ENCODE measurements around the gene PBX4.

The PBX4 gene

DNA sequence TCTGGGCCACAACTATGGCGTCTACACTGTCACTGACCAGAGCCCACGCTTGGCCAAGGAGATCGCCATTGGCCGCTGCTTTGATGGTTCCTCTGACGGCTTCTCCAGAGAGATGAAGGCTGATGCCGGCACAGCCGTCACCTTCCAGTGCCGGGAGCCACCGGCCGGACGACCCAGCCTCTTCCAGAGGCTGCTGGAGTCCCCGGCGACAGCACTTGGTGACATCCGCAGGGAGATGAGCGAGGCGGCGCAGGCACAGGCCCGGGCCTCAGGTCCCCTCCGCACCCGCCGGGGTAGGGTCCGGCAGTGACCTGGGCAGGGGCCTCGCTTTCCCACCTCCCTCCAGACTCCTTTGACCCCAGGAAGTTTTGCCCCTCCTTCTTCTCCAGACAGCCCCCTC lies 72.8 kb downstream of the PBX4 start:
- no peak for DNase-seq (ENCODE audit: low spot score)
- TF ChIP-seq CTCF (IDR thresholded peaks at IDR 0.05; ENCODE audit: extremely low read depth, missing control alignments), result no peak

DNA sequence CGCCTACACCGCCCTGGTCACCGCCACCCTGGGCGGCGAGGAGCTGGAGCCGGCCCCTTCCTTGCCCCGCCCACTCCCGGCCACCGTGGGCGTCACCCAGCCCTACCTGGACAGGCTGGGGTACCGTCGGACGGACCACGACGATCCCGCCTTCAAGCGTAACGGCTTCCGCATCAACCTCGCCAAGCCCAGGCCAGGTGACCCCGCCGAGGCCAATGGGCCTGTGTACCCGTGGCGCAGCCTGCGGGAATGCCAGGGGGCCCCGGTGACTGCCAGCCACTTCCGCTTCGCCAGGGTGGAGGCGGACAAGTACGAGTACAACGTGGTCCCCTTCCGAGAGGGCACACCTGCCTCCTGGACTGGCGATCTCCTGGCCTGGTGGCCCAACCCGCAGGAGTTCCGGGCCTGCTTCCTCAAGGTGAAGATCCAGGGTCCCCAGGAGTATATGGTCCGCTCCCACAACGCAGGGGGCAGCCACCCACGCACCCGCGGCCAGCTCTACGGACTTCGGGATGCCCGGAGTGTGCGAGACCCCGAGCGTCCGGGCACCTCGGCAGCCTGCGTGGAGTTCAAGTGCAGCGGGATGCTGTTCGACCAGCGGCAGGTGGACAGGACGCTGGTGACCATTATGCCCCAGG lies 73.4 kb downstream of the PBX4 start:
- no peak for TF ChIP-seq CTCF (IDR thresholded peaks at IDR 0.05; ENCODE audit: extremely low read depth, missing control alignments)
- DNase-seq (ENCODE audit: low spot score), result no peak

DNA sequence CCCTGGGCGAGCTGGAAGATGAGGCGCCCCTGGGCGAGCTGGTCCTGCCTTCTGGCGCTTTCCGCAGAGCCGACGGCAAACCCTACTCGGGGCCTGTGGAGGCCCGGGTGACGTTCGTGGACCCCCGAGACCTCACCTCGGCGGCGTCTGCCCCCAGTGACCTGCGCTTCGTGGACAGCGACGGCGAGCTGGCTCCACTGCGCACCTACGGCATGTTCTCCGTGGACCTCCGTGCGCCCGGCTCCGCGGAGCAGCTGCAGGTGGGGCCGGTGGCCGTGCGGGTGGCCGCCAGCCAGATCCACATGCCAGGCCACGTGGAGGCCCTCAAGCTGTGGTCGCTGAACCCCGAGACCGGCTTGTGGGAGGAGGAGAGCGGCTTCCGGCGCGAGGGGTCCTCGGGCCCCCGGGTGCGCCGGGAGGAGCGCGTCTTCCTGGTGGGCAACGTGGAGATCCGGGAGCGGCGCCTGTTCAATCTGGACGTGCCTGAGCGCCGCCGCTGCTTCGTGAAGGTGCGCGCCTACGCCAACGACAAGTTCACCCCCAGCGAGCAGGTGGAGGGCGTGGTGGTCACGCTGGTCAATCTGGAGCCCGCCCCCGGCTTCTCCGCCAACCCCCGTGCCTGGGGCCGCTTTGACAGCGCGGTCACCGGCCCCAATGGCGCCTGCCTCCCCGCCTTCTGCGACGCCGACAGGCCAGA lies 74.1 kb downstream of the PBX4 start:
- no peak for DNase-seq (ENCODE audit: low spot score)
- no peak for TF ChIP-seq CTCF (IDR thresholded peaks at IDR 0.05; ENCODE audit: extremely low read depth, missing control alignments)

GRCh38 chr19:19543640-19544039 lies 74.8 kb downstream of the PBX4 start:
- DNase-seq (ENCODE audit: low spot score), result no peak
- no peak for TF ChIP-seq CTCF (IDR thresholded peaks at IDR 0.05; ENCODE audit: extremely low read depth, missing control alignments)

- no peak for DNase-seq (ENCODE audit: low spot score)
- TF ChIP-seq CTCF (IDR thresholded peaks at IDR 0.05; ENCODE audit: extremely low read depth, missing control alignments), result no peak
These were observed 75.4 kb downstream of the PBX4 start for GRCh38 chr19:19543101-19543500.

DNA sequence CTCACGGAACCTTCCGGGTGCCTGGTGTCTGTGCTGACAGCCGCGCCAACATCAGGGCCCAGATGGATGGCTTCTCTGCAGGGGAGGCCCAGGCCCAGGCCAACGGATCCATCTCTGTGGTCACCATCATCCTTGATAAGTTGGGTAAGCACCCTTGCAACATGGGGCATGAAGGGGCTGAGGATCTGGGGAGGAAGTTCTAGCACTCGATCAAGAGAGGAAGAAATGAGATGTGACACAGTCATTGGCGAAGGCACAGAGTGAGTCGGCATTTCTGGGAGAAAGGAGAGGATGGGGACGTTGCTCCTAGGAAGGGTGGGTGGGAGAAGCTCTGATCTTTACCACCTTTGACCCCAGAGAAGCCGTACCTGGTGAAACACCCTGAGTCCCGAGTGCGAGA lies 76.0 kb downstream of the PBX4 start:
- TF ChIP-seq CTCF (IDR thresholded peaks at IDR 0.05; ENCODE audit: extremely low read depth, missing control alignments), result no peak

DNA sequence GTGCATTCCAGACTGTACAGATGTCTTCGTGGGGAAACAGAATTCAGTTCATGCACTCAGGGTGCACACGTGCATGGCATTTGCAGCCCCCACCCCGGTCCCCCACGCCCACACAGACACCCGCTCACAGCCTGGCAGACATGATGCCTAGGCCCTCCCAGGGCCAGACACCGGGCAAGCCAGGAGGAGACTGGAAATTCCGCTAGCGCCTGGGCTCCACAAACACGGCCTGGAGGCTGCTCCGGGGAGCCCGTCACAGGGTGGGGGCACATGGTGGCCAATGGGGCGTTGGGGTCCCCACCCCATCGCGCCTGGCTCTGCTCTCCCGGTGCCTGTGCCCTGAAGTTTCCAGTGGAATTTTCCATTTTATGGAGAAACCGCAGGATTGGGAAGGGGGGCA lies 76.9 kb downstream of the PBX4 start:
- TF ChIP-seq CTCF (IDR thresholded peaks at IDR 0.05; ENCODE audit: extremely low read depth, missing control alignments), result no peak
- no peak for DNase-seq (ENCODE audit: low spot score)

More for the DNA sequence above, 76.0 kb downstream of the PBX4 start:
- no peak for DNase-seq (ENCODE audit: low spot score)
